ENCODE results near the gene RAMP2. TPM values are rescaled to one million over a fixed set of nuclear protein-coding genes. Genes with fewer than 3 reads are reported as not detected.

The RAMP2 gene
- polyA plus RNA-seq, 2 of the 4 experiments (the other 2 are of a cell fraction), result 0.49 to 0.87 TPM

- FAIRE-seq (no peak), ATAC-seq (peak; percentile 97 to 99), DNase-seq (ENCODE audit: low read depth in 1 of 2, low spot score in 1 of 2) (peak; percentile 92 to 96)
- peaks cover 38% of the 10 kb centered on the region for H3K4me1 ChIP-seq
- no peaks in the 10 kb centered on the region for H3K9me3 ChIP-seq
- 30% methylated on average over 58 of the region's 66 CpGs for WGBS (ENCODE audit: missing lambda C conversion rate)
- H3K4me3 ChIP-seq, result peak within 1 kb of the TSS; percentile 72
- ChIA-PET POLR2A (interaction anchor here (0.6 to 1.9 kb wide), 8 partner anchors 15 to 199 kb away, joined by 3 to 10 read pairs (median 3); partner anchors contain the start of genes BECN1, RETREG3, RPL27 and TUBG1), CTCF (interaction anchor here (0.5 to 24.6 kb wide), 10 partner anchors 11 to 1004 kb away, joined by 3 to 336 read pairs (median 4); partner anchors contain the start of genes BECN1 and VPS25)
- peak within 1 kb of the TSS; percentile 83 to 92 for H3K27ac ChIP-seq
- peak within 1 kb of the TSS; percentile 96 for H3K4me2 ChIP-seq
- TF ChIP-seq EHMT2 (IDR thresholded peaks at IDR 0.05; ENCODE audit: low read depth) (no peak), ZC3H11A (IDR thresholded peaks at IDR 0.05) (no peak), GATA3 (IDR thresholded peaks at IDR 0.05; ENCODE audit: borderline replicate concordance) (no peak), HOXB5 (CRISPR knock-in tag; IDR thresholded peaks at IDR 0.05) (no peak), JUNB (IDR thresholded peaks at IDR 0.05) (no peak), CHD2 (IDR thresholded peaks at IDR 0.05; ENCODE audit: low read length, partially characterized antibody) (no peak), EHF (CRISPR knock-in tag; IDR thresholded peaks at IDR 0.05) (no peak), HDAC2 (IDR thresholded peaks at IDR 0.05) (no peak), RNF2 (IDR thresholded peaks at IDR 0.05; ENCODE audit: borderline replicate concordance, low read depth) (no peak), POLR2A (IDR thresholded peaks at IDR 0.05; ENCODE audit: low read length) (peak; percentile 81), ZSCAN20 (CRISPR knock-in tag; IDR thresholded peaks at IDR 0.05) (no peak), CBX2 (IDR thresholded peaks at IDR 0.05; ENCODE audit: borderline replicate concordance, low read depth) (no peak), SMC3 (IDR thresholded peaks at IDR 0.05) (peak; percentile 8; the same call in 1 of the 3 replicates), USF2 (IDR thresholded peaks at IDR 0.05) (no peak), BHLHE40 (IDR thresholded peaks at IDR 0.05; ENCODE audit: low read depth, low read length) (no peak), KDM1A (IDR thresholded peaks at IDR 0.05; ENCODE audit: low read depth) (no peak), SREBF2 (IDR thresholded peaks at IDR 0.05) (no peak), NPAS2 (CRISPR knock-in tag; IDR thresholded peaks at IDR 0.05; ENCODE audit: borderline replicate concordance) (no peak), CEBPB (IDR thresholded peaks at IDR 0.05) (no peak), E2F6 (IDR thresholded peaks at IDR 0.05; ENCODE audit: borderline replicate concordance, low read depth) (peak; percentile 100), CBX8 (IDR thresholded peaks at IDR 0.05) (no peak), MAFK (IDR thresholded peaks at IDR 0.05; ENCODE audit: partially characterized antibody) (no peak), NFE2L2 (conservative IDR thresholded peaks at IDR 0.05; ENCODE audit: low read length) (no peak), PHF8 (IDR thresholded peaks at IDR 0.05; ENCODE audit: borderline replicate concordance, low read depth) (peak; percentile 79), FOSL2 (IDR thresholded peaks at IDR 0.05) (no peak), FOSL2 (CRISPR knock-in tag; IDR thresholded peaks at IDR 0.05) (no peak), ZNF302 (CRISPR knock-in tag; IDR thresholded peaks at IDR 0.05) (no peak), NR3C1 (IDR thresholded peaks at IDR 0.05) (no peak), HEYL (CRISPR knock-in tag; IDR thresholded peaks at IDR 0.05) (no peak), MAZ (IDR thresholded peaks at IDR 0.05; ENCODE audit: borderline replicate concordance, low read depth, low read length) (no peak), RAD21 (conservative IDR thresholded peaks at IDR 0.05 in 1 of 2, IDR thresholded peaks at IDR 0.05 in 1 of 2) (no peak), JUN (IDR thresholded peaks at IDR 0.05) (peak; percentile 41 to 77; a peak in 3 of 5 replicates), HOXB13 (CRISPR knock-in tag; IDR thresholded peaks at IDR 0.05; ENCODE audit: low read depth) (no peak), EP300 (IDR thresholded peaks at IDR 0.05) (no peak)
- TF ChIP-seq, protein P1, sequence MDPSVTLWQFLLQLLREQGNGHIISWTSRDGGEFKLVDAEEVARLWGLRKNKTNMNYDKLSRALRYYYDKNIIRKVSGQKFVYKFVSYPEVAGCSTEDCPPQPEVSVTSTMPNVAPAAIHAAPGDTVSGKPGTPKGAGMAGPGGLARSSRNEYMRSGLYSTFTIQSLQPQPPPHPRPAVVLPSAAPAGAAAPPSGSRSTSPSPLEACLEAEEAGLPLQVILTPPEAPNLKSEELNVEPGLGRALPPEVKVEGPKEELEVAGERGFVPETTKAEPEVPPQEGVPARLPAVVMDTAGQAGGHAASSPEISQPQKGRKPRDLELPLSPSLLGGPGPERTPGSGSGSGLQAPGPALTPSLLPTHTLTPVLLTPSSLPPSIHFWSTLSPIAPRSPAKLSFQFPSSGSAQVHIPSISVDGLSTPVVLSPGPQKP (IDR thresholded peaks at IDR 0.05; ENCODE audit: low read depth, low read length), result no peak
- TF ChIP-seq, protein P2, sequence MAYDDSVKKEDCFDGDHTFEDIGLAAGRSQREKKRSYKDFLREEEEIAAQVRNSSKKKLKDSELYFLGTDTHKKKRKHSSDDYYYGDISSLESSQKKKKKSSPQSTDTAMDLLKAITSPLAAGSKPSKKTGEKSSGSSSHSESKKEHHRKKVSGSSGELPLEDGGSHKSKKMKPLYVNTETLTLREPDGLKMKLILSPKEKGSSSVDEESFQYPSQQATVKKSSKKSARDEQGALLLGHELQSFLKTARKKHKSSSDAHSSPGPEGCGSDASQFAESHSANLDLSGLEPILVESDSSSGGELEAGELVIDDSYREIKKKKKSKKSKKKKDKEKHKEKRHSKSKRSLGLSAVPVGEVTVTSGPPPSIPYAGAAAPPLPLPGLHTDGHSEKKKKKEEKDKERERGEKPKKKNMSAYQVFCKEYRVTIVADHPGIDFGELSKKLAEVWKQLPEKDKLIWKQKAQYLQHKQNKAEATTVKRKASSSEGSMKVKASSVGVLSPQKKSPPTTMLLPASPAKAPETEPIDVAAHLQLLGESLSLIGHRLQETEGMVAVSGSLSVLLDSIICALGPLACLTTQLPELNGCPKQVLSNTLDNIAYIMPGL (CRISPR knock-in tag; IDR thresholded peaks at IDR 0.05; ENCODE audit: borderline replicate concordance), result no peak
- TF ChIP-seq, protein P3, sequence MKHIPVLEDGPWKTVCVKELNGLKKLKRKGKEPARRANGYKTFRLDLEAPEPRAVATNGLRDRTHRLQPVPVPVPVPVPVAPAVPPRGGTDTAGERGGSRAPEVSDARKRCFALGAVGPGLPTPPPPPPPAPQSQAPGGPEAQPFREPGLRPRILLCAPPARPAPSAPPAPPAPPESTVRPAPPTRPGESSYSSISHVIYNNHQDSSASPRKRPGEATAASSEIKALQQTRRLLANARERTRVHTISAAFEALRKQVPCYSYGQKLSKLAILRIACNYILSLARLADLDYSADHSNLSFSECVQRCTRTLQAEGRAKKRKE (CRISPR knock-in tag; IDR thresholded peaks at IDR 0.05; ENCODE audit: low read depth), result no peak
Observed at GRCh38 chr17:42798383-42799380, 37.7 kb downstream of the RAMP2 start, which contains the start of the genes CNTD1 and COA3. TSS of gene CNTD1 (plus strand) at chr17:42798861. CDS start at chr17:42799068, 207 bp downstream. TSS of gene COA3 (minus strand) at chr17:42798704. CDS start at chr17:42798681, 23 bp downstream.

All from A549 (cell line).